ENCODE results near the gene ZFAND3.
A peak's percentile ranks its signal among the peaks of the same experiment; 100 is the strongest.

ZFAND3 gene

DNA sequence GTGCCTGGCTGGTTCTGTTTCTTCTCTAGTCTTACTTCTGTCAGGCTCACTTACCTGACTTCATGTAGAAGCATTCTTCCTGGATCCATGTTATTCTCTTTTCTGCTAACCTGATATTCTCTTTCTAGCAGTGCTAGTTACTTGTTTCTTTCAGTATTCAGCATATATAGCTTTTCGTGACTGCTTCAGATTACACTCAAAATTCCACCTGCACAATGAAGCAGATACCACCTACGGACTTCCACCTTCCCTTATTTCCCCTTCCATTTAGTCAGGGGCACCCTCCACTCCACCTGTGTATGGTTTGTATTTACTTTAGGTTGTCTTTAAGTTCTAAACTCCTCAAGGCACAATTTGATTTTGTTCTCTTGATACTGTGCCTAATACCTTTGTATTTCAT, 36.8 kb downstream of the ZFAND3 start:
- no peak overlapping the region for H3K4me3 ChIP-seq (ENCODE audit: low read length)
- DNase-seq (ENCODE audit: low read depth, low spot score), result no peak

- no peak for DNase-seq (ENCODE audit: low read depth, low spot score)
- no peak overlapping the region for H3K4me3 ChIP-seq (ENCODE audit: low read length)
These were observed 38.8 kb downstream of the ZFAND3 start for GRCh38 chr6:37858363-37858762.

- DNase-seq (ENCODE audit: low read depth, low spot score), result peak; percentile 29
- H3K4me3 ChIP-seq (ENCODE audit: low read length), result no peak overlapping the region
These were observed 40.8 kb downstream of the ZFAND3 start for GRCh38 chr6:37860226-37860839.

DNA sequence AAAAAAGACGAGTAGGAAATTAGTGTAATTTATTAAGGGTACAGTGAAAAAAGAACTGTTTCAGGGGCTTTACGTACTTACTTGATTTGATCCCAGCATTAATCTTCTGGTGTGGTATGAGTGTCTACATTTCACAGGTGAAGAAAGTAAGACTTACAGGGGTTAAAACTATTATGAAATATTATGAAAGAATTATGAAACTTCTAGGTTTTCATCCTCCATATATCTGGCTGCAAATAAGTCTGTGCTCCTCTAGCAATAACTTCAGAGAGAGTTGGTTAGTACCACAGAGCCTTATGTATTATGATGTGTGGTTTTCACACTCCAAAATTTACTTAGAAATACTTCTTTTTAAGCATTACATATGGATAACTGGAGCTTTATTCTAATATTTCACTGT, 41.9 kb downstream of the ZFAND3 start:
- H3K4me3 ChIP-seq (ENCODE audit: low read length), result no peak overlapping the region
- DNase-seq (ENCODE audit: low read depth, low spot score), result no peak

DNA sequence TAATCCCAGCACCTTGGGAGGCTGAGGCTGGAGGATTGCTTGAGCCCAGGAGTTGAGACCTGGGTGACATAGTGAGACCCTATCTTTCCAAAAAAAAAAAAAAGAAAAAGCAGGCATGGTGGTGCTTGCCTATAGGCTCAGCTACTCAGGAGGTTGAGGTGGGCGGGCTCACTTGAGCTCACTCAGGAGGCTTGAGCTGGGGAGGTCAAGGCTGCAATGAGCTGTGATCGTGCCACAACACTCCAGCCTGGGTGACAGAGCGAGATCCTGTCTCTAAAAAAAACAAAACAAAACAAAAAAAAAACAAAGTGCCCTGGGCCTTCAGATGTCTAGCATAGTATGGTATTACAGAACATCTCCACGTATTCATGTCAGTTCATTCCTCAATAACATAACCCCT, 42.9 kb downstream of the ZFAND3 start:
- no peak overlapping the region for H3K4me3 ChIP-seq (ENCODE audit: low read length)
- DNase-seq (ENCODE audit: low read depth, low spot score), result no peak

GRCh38 chr6:37862992-37863391, 43.5 kb downstream of the ZFAND3 start:
- no peak overlapping the region for H3K4me3 ChIP-seq (ENCODE audit: low read length)
- no peak for DNase-seq (ENCODE audit: low read depth, low spot score)

DNA sequence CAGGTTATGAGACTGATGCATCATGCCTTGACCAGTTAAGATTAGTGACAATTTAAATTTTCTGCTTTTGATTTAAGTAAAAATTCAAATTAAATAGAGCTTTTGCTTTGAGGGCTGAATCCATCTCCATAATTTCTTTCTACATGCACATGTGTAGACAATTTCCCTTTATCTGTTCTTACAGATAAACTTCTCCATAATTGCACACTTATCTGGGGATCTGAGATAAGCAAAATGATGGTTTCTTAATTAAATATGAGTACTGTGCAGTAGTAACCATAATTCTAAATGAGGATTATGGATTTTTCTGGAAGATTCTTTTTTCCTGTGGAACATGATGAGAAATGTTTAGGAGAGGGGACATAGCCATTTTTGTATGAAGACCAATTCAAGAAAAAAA, 44.7 kb downstream of the ZFAND3 start:
- no peak for DNase-seq (ENCODE audit: low read depth, low spot score)
- no peak overlapping the region for H3K4me3 ChIP-seq (ENCODE audit: low read length)

DNA sequence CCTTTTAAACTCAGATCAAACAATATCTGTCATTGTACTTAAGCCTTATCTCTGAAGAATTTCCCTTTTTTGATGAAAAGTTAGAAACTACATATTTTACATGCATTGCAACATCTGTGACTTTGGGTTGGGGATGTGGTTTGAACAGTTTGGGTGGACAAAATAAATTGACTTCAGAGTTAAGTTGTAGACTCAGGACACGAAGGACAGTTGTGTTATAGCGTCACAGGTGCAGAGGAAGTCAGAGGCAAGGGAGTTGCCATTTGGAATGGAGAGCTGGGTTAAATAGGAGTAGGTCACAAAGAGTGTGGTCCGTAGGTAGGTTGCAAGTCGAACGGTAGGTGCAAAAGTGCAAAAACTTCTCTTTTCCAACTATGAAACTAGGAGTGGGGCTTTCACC, 46.0 kb downstream of the ZFAND3 start:
- no peak for DNase-seq (ENCODE audit: low read depth, low spot score)
- no peak overlapping the region for H3K4me3 ChIP-seq (ENCODE audit: low read length)

DNA sequence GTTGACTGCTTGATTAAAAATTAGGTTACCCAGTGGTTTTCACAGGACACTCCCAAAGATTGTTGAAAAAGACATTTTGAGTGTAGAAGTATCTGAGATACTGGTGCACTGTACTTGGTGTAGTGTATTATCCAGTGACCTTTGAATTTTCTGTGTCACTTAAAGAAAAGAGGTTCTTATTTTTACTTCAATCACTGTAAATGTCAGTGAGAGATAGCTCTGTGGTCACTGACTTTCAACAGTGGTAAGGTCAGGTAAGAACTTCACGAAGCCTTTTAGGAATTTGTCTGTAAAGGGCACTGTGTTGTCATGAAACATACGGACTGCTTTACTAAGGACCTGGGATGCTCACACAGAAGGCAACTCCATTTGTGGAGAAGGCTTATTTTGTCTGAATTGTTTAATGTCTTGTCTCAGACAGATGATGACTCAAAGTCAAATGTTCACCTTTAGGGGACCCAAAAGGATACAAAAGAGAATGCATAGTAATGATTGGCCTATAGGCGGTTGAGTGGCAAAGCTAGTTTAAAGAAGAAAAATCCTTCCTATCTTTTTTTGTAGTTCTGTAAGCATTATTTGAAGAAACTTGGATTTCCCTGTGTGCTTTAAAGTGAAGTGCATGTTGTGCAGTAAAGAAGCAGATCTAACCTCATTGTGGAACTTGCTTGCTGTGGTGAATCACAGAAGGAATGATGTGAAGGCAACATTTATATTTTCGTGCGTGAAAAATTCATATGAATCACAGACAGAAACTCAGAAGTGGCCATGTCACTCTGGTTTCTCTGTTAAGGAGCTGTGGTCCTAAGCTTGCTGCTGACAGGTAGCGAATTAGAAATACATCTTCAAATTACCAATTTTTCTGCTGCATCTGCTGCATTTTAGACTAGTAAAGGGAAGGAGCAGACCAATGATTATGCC, 47.3 kb downstream of the ZFAND3 start:
- no peak overlapping the region for H3K4me3 ChIP-seq (ENCODE audit: low read length)
- no peak for DNase-seq (ENCODE audit: low read depth, low spot score)

DNA sequence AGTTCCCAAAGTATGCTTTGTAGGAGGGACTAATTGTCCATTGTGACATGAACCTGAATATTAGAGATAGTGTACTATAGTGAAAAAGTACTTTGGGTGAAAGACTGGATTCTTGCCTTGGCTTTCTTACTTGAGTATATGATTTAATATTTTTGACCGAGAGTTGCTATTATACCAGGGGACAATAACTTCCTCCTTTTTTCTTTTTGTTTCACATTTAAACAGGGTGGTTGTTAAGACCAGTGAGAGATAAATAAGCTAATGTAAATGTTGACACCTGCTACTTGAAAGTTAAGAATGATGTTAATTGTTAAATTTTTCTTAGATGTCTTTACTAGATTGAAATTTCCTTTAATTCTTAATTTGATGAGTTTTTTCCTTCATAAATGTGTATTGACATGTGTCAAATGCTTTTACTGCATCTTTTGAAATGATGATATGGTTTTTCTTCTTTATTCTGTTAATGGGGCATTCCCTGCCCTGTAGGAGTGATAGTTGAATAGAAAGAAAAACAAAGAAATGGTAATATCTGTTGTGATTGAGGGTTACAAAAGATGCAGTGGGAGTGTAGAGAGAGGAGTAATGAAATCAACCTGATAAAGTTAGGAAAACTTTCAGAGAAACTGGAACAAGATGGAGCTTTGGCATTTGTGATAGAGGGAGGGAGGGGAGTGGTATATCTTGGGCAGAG, 48.4 kb downstream of the ZFAND3 start:
- no peak overlapping the region for H3K4me3 ChIP-seq (ENCODE audit: low read length)

DNA sequence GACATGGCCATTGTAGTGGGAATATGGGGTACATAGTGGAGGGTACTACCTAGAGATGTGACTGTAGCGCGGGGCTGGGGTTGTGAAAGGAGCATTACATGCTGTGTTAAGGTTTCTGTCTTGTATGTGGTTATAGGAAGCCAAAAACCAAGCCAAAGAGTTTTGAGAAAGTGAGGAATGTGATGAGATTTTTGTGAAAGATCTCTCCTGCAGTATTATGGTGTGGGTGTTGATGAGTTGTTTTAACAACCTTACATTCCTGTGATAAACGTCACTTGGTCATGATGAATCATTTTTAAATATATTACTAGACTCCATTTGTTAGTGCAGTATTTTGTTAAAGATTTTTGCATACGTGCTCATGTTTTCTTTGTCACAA, 48.9 kb downstream of the ZFAND3 start:
- DNase-seq (ENCODE audit: low read depth, low spot score), result no peak
- H3K4me3 ChIP-seq (ENCODE audit: low read length), result no peak overlapping the region

More for the DNA sequence above, 48.4 kb downstream of the ZFAND3 start:
- no peak for DNase-seq (ENCODE audit: low read depth, low spot score)

GRCh38 chr6:37871616-37872372, 52.3 kb downstream of the ZFAND3 start:
- no peak overlapping the region for H3K4me3 ChIP-seq (ENCODE audit: low read length)
- DNase-seq (ENCODE audit: low read depth, low spot score), result no peak

DNA sequence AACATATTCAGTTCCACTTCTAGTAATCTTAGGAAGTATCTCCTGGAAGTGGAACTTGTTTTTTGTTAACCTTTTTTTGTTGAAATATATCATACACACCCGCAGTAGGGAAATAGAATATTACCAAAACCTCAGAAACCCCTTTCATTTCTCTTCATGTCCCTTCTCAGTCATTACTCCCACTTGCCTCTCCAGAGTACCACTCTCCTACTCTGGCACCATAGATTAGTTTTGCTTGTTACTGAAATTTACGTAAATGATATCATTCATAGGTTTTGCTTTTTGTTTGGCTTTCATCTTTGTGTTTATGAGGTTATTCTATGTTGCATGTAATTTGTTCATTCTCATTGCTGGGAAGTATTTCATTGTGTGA, 52.8 kb downstream of the ZFAND3 start:
- no peak overlapping the region for H3K4me3 ChIP-seq (ENCODE audit: low read length)
- DNase-seq (ENCODE audit: low read depth, low spot score), result no peak

DNA sequence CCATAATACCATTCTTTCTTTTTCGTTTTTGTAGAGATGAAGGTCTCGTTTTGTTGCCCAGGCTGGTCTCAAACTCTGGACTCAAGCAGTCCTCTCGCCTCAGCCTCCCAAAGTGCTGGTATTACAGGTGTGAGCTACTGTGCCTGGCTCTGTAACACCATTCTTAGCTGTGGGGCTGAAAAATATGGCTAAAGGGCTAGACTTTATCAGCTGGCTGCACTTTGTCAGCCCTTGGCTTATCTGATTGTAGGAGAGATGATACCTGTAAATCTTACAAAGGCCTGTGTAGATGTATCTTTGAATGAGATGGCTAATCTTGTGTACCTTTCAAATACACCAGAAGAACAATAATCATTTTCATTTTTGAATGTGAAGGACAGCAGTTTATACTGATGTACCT, 55.2 kb downstream of the ZFAND3 start:
- DNase-seq (ENCODE audit: low read depth, low spot score), result no peak
- no peak overlapping the region for H3K4me3 ChIP-seq (ENCODE audit: low read length)

- no peak for DNase-seq (ENCODE audit: low read depth, low spot score)
- no peak overlapping the region for H3K4me3 ChIP-seq (ENCODE audit: low read length)
These were observed 56.2 kb downstream of the ZFAND3 start for GRCh38 chr6:37875561-37876309.

DNA sequence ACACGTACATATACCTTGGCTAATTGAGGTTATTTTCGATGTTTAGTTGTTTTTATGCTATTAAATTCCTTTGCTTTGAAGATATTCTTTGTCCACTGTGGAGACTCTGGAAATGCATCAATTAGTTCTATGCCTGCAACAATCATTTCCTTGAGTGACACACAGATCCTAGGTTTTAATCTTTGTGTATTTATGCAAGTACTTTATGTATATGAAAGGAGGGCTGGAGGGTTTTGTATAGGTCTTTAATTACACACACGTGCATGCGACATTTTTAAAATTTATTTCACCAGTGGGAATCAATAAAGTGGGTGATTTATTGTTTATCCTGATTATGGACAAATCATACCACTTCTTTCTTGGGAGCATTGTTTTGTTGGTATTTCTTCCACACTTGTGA, 57.3 kb downstream of the ZFAND3 start:
- H3K4me3 ChIP-seq (ENCODE audit: low read length), result no peak overlapping the region
- DNase-seq (ENCODE audit: low read depth, low spot score), result no peak

DNA sequence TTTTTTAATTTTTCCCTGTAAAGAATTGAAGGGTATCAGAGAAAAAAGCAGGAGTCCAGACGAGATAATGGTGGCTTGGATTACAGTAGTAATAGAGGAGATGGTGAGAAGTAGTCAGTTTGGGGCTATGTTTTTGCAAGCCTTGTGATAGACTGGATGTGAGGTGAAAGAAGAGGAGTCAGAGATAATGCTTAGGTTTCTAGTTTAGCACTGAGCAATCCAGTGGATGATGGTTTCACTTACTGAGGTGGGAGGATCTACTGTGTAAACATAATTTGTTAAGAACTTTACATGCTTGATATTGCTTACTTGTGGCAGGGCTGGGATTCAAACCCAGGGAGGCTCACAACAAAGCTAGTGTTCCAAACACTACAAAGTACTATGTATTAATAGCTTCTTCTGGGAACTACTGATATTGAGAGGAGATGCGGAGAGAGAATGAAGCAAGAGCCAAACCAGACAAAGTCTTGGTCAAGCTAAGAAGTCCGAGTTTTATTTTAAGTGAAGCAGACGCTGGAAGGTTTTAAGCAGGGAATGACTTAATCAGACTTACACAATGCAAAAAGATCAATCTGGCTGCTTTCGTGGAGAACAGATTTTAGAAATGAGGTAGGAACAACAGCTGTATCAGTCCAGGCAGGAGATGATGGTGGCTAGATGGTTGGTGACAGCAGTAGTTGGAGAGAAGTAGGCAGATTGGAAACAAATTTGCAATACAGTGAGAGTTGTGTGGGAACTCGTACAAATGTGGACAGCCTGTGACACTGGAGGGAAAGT, 58.0 kb downstream of the ZFAND3 start:
- no peak for DNase-seq (ENCODE audit: low read depth, low spot score)

DNA sequence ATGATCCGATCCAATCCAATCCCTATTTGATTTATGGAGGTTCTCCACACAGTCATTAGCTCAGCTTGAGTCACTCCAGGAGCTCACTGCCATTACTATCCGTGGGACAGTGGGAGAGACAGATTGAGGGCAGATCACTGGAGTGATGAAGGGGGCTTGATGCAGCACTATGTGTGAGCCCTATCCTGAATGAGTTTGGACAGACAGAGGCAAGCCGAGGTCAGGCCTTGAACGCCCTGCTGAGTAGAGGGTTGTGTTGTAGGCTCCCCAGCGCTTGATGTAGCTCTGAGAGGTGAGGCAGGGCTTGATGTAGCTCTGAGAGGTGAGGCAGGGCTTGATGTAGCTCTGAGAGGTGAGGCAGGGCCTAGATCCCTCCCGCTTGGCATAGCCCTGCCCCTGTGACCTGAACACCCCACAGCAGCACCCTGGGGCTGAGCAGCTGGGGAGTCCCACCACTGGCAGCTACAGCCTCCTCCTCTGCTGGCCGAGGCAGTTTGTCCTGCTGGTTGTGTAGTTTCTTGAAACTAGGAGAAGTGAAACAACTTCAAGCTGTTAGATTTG, 58.7 kb downstream of the ZFAND3 start:
- DNase-seq (ENCODE audit: low read depth, low spot score), result no peak
- no peak overlapping the region for H3K4me3 ChIP-seq (ENCODE audit: low read length)

More for the DNA sequence above, 58.0 kb downstream of the ZFAND3 start:
- H3K4me3 ChIP-seq (ENCODE audit: low read length), result no peak overlapping the region
